ENCODE measurements around the gene SCTR. TPM values are rescaled to one million over a fixed set of nuclear protein-coding genes. Genes with fewer than 3 reads are reported as not detected.

The SCTR gene
- total RNA-seq, 1 experiment from 2014 or later: not detected

DNA sequence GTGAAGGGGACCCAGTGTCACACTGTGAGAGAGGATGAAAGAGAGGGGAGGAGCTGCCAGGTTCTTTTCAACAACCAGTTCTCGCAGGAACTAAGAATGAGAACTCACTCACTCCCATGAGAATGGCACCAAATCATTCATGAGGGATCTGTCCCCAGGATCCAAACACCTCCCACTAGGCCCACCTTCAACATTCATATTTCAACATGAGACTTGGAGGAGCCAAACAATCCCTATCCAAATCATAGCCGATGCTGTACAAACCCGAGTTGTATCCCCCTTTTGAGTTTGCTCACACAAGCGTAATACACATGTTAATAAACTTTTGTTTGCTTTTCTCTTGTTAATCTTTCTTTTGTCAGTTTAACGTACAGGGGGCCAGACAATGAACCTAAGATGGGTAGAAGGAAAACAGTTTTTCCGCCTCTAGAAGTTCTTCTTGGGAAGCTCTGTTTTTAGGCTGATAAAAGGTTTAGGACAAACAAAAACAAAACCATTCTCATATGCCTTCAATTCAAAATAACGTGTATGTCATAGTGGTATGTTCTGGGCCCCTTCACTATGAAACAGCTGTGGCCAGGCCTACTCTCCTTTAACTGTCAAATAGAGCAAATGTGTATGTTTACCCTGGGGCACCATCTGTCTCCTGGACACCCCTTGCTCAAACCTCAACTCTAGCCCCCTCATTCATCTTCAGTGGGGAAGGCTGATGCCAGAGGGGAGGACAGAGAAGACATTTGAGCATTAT is 101.7 kb downstream of the SCTR start:
- H3K36me3 ChIP-seq (ENCODE audit: low read depth): no peaks in the 10 kb centered on the region
- no peaks in the 10 kb centered on the region for H3F3A ChIP-seq (ENCODE audit: insufficient read depth, low read depth)
- H3K4me1 ChIP-seq (replicated peaks; ENCODE audit: insufficient read depth): peaks cover 20% of the 10 kb centered on the region
- no peak for DNase-seq
- no peak overlapping the region for H3K27ac ChIP-seq
- BruUV-seq (replicated peaks): no TSS peak
- H4K20me1 ChIP-seq (ENCODE audit: insufficient read depth): no peaks in the 10 kb centered on the region
- H3K9me2 ChIP-seq (ENCODE audit: insufficient read depth): no peaks in the 10 kb centered on the region
- no peak overlapping the region for H3K4me3 ChIP-seq
- intact Hi-C loops (cut with micrococcal nuclease; ENCODE audit: unreplicated experiment): no loop called here
- no peak overlapping the region for H2AFZ ChIP-seq
- CTCF ChIA-PET: no interaction called here
- no peaks in the 10 kb centered on the region for H3K9me3 ChIP-seq (ENCODE audit: insufficient read depth, low read depth)
- POLR2A ChIA-PET (ENCODE audit: unreplicated experiment): no interaction called here
- TF ChIP-seq, protein P1, sequence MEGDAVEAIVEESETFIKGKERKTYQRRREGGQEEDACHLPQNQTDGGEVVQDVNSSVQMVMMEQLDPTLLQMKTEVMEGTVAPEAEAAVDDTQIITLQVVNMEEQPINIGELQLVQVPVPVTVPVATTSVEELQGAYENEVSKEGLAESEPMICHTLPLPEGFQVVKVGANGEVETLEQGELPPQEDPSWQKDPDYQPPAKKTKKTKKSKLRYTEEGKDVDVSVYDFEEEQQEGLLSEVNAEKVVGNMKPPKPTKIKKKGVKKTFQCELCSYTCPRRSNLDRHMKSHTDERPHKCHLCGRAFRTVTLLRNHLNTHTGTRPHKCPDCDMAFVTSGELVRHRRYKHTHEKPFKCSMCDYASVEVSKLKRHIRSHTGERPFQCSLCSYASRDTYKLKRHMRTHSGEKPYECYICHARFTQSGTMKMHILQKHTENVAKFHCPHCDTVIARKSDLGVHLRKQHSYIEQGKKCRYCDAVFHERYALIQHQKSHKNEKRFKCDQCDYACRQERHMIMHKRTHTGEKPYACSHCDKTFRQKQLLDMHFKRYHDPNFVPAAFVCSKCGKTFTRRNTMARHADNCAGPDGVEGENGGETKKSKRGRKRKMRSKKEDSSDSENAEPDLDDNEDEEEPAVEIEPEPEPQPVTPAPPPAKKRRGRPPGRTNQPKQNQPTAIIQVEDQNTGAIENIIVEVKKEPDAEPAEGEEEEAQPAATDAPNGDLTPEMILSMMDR (conservative IDR thresholded peaks at IDR 0.05): no peak
- no peak for TF ChIP-seq EZH2 (IDR thresholded peaks at IDR 0.05; ENCODE audit: low read depth)
- H3K27me3 ChIP-seq (ENCODE audit: insufficient read depth, low read depth): no peaks in the 10 kb centered on the region
- H3K4me2 ChIP-seq: no peak overlapping the region
- no peaks in the 10 kb centered on the region for H3K79me2 ChIP-seq (ENCODE audit: low read depth)

DNA sequence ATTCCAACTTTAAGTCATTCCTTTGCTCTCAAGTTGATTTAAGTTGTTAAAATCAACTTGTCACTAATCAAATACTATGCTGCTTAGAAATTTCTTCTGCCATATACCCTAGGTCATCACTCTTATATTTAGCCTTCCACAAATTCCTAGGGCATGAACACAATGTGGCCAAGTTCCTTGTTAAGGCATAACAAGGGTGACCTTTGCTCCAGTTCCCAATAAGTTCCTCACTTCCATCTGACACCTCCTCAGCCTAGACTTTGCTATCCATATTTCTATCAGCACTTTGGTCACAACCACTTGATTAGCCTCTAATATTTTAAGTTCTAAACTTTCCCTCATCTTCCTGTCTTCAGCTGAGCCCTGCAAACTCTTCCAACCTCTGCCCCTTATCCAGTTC is 102.5 kb downstream of the SCTR start:
- Histone ChIP-seq H3K4me3 (no peak overlapping the region), H3K9me3 (ENCODE audit: insufficient read depth, low read depth) (no peaks in the 10 kb centered on the region), H3F3A (ENCODE audit: insufficient read depth, low read depth) (no peaks in the 10 kb centered on the region), H4K20me1 (ENCODE audit: insufficient read depth) (no peaks in the 10 kb centered on the region), H3K4me1 (replicated peaks; ENCODE audit: insufficient read depth) (peaks cover 12% of the 10 kb centered on the region), H3K4me2 (no peak overlapping the region), H3K36me3 (ENCODE audit: low read depth) (no peaks in the 10 kb centered on the region), H3K27ac (no peak overlapping the region), H3K9me2 (ENCODE audit: insufficient read depth) (no peaks in the 10 kb centered on the region), H3K79me2 (ENCODE audit: low read depth) (no peaks in the 10 kb centered on the region), H2AFZ (no peak overlapping the region), H3K27me3 (ENCODE audit: insufficient read depth, low read depth) (no peaks in the 10 kb centered on the region)
- no peak for DNase-seq
- intact Hi-C loops (cut with micrococcal nuclease; ENCODE audit: unreplicated experiment): no loop called here
- ChIA-PET POLR2A (ENCODE audit: unreplicated experiment) (no interaction called here), CTCF (no interaction called here)
- no TSS peak for BruUV-seq (replicated peaks)
- TF ChIP-seq EZH2 (IDR thresholded peaks at IDR 0.05; ENCODE audit: low read depth): no peak
- TF ChIP-seq, protein P1 (conservative IDR thresholded peaks at IDR 0.05): no peak

DNA sequence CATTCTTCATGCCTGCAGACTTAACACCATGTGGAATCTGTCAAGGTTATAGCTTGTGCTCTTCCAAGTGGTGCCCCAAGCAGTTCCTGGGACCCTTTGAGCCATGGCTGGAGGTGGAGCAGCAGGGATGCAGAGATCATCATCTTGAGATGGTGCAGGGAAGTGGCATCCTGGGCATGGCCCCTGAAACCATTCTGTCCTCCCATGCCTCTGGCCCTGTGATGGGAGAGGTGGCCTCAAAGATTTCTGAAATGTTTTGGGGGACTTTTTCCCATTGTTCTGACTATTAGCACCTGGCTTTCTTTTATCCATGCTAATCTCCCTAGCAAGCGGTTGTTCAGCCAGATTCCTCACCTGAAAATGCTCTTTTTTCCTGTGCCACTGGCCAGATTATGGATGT is 103.0 kb downstream of the SCTR start:
- POLR2A ChIA-PET (ENCODE audit: unreplicated experiment): no interaction called here
- Histone ChIP-seq H3K27ac (no peak overlapping the region), H3K4me3 (no peak overlapping the region), H3K4me1 (replicated peaks; ENCODE audit: insufficient read depth) (peaks cover 8% of the 10 kb centered on the region), H3K4me2 (no peak overlapping the region), H3K79me2 (ENCODE audit: low read depth) (no peaks in the 10 kb centered on the region), H3K9me2 (ENCODE audit: insufficient read depth) (no peaks in the 10 kb centered on the region), H2AFZ (no peak overlapping the region), H4K20me1 (ENCODE audit: insufficient read depth) (no peaks in the 10 kb centered on the region), H3K9me3 (ENCODE audit: insufficient read depth, low read depth) (no peaks in the 10 kb centered on the region), H3K36me3 (ENCODE audit: low read depth) (no peaks in the 10 kb centered on the region), H3F3A (ENCODE audit: insufficient read depth, low read depth) (no peaks in the 10 kb centered on the region), H3K27me3 (ENCODE audit: insufficient read depth, low read depth) (no peaks in the 10 kb centered on the region)
- no peak for DNase-seq
- no TSS peak for BruUV-seq (replicated peaks)
- CTCF ChIA-PET: no interaction called here
- no peak for TF ChIP-seq EZH2 (IDR thresholded peaks at IDR 0.05; ENCODE audit: low read depth)
- TF ChIP-seq, protein P1 (conservative IDR thresholded peaks at IDR 0.05): no peak
- intact Hi-C loops (cut with micrococcal nuclease; ENCODE audit: unreplicated experiment): no loop called here

Data from PC-9 (cell line).